HG02798 (cell line): ENCODE data around the gene EIF6.

Source experiments
- ATAC-seq: cut with Tn5 transposase; IDR thresholded peaks from one replicate; pipeline ENCODE4 v1.9.1; 2021; ENCODE audit warnings: mild to moderate bottlenecking; ENCODE audit not compliant: unreplicated experiment, poor library complexity

The EIF6 gene

DNA sequence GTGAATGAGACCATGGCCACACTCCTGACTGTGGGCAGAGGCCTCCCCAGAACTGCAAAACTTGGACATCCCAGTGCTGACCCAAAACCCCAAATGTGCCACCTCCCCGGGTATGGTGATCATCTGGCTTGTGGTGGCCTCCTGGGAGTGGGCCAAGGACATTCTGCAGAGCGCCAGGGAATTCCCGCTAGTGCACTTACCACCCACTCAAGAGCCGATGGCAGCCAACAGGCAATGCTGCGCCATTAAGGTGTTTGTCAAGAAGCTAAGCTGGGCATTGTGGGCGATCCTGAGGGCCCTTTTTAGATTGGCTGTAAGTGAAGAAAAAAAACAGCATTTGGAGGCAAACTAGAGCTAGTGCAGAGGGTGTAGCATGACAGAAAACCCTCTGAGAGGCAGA lies 48.7 kb downstream of the EIF6 start:
- no peak for ATAC-seq

DNA sequence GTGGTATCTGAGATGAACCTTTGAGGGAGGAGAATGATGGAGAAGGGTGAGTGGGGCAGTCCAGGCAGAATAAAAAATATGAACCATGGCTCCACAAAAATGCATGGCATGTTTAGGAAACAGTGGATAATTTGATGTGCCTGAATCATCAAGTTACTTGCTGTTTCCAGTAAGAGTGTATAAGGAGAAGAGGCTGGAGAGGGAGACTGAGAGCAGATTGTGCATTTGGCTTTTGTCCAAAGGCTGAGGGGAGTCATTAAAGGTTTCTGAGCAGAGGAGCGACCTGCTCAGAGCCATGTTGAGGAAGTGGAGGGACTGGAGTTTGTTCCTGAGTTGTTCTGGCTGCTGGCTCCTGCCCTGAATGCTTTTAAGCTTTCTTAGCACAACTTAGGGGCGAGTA lies 52.0 kb downstream of the EIF6 start:
- ATAC-seq = no peak
